GM19238 (cell line): Measurements from ENCODE around the gene FLG.
A peak's percentile ranks its signal among the peaks of the same experiment; 100 is the strongest.
"Not testable (repeated sequence)": the region's sequence is repeated elsewhere in the genome, so short reads cannot be mapped to it uniquely, and the experiment has no call there.

Experiments
- DNase-seq: peaks from one replicate; pipeline ENCODE4 v3.0.0; 2011; ENCODE audit warnings: low spot score; ENCODE audit not compliant: insufficient read length

FLG gene

GRCh38 chr1:152325111-152325510 lies at the start of gene FLG:
Gene FLG, minus strand, starts transcription at chr1:152325239. Its CDS starts 9,783 bp downstream, at chr1:152315456.
- no peak for DNase-seq

GRCh38 chr1:152374451-152374850 lies 49.4 kb upstream of the FLG start:
- no peak for DNase-seq

- no peak for DNase-seq
Measured at GRCh38 chr1:152372672-152373071, 47.6 kb upstream of the FLG start.

- no peak for DNase-seq
Measured at GRCh38 chr1:152367436-152367835, 42.4 kb upstream of the FLG start.

GRCh38 chr1:152359906-152360305 lies 34.9 kb upstream of the FLG start, which contains the start of gene FLG2:
Gene FLG2, minus strand, starts transcription at chr1:152360006. Its CDS starts 1,122 bp downstream, at chr1:152358884.
- no peak for DNase-seq

- DNase-seq = no peak
Measured at GRCh38 chr1:152356736-152357135, 31.7 kb upstream of the FLG start.

GRCh38 chr1:152349611-152350010 lies 24.6 kb upstream of the FLG start:
- DNase-seq = no peak

- no peak for DNase-seq
Measured at GRCh38 chr1:152348447-152348846, 23.4 kb upstream of the FLG start.

GRCh38 chr1:152347116-152347728 lies 22.2 kb upstream of the FLG start:
- DNase-seq = peak; percentile 2

- DNase-seq = no peak
Measured at GRCh38 chr1:152344438-152344837, 19.4 kb upstream of the FLG start.

- DNase-seq = no peak
Measured at GRCh38 chr1:152343006-152343405, 18.0 kb upstream of the FLG start.

- DNase-seq = no peak
Measured at GRCh38 chr1:152335399-152335798, 10.4 kb upstream of the FLG start.

- no peak for DNase-seq
Measured at GRCh38 chr1:152328801-152329391, 3.9 kb upstream of the FLG start.

- no peak for DNase-seq
Measured at GRCh38 chr1:152313970-152314369, 11.1 kb downstream of the FLG start.

- DNase-seq = no peak
Measured at GRCh38 chr1:152313319-152313801, 11.7 kb downstream of the FLG start.

- not testable (repeated sequence) for DNase-seq
Measured at GRCh38 chr1:152312169-152312568, 12.9 kb downstream of the FLG start.

- DNase-seq = no peak
Measured at GRCh38 chr1:152309955-152310354, 15.1 kb downstream of the FLG start.

GRCh38 chr1:152309320-152309901 lies 15.6 kb downstream of the FLG start:
- DNase-seq = not testable (repeated sequence)

GRCh38 chr1:152308758-152309157 lies 16.3 kb downstream of the FLG start:
- not testable (repeated sequence) for DNase-seq

GRCh38 chr1:152307970-152308369 lies 17.1 kb downstream of the FLG start:
- DNase-seq = not testable (repeated sequence)

GRCh38 chr1:152306123-152306522 lies 18.9 kb downstream of the FLG start:
- not testable (repeated sequence) for DNase-seq

GRCh38 chr1:152304773-152305172 lies 20.3 kb downstream of the FLG start:
- not testable (repeated sequence) for DNase-seq
